ENCODE results near the gene KDM7A.

KDM7A gene

DNA sequence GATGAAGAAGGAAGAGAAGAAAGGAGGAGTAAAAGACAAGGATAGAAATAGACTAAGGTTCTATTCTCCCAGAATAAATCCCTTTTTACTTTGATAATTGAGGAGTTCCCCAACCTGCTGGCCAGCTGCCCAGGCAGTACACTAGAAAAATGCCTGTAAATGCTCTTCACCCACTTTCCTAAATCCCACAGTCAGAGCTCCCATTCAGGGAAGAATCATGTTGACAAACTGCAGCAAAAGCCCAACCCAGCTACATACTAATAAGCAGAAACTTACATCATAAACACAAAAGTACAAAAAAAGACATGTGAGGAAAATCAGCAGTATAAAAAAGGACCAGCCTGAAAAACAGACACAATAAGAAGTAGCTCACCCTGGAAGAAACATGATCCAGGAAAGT is 15.8 kb upstream of the KDM7A start:
- no peak overlapping the region for H2BK5ac ChIP-seq (ENCODE audit: low read depth, low read length, poor library complexity)
- H3K4me3 ChIP-seq (ENCODE audit: low read depth, low read length), result no peak overlapping the region
- no peak overlapping the region for H3K4ac ChIP-seq (ENCODE audit: low read depth, low read length)
- no peak overlapping the region for H3K23ac ChIP-seq (ENCODE audit: low read length)
- H3K9me3 ChIP-seq (ENCODE audit: insufficient read depth, low read depth, low read length), result no peaks in the 10 kb centered on the region
- no peak overlapping the region for H3K4me2 ChIP-seq (ENCODE audit: low read length)
- no peaks in the 10 kb centered on the region for H3K27me3 ChIP-seq (ENCODE audit: insufficient read depth, low read length)
- H2BK120ac ChIP-seq (ENCODE audit: insufficient read depth, low read length, poor library complexity), result no peak overlapping the region
- H4K12ac ChIP-seq (ENCODE audit: low read depth, low read length), result no peak overlapping the region
- no peaks in the 10 kb centered on the region for H3K79me2 ChIP-seq (ENCODE audit: control insufficient read depth, insufficient read depth, low read length, poor library complexity)
- no peak overlapping the region for H2AFZ ChIP-seq (ENCODE audit: insufficient read depth, low read length, poor library complexity)
- H4K91ac ChIP-seq (ENCODE audit: low read depth, low read length), result no peak overlapping the region
- H3K27ac ChIP-seq (ENCODE audit: low read depth, low read length), result no peak overlapping the region
- H3K18ac ChIP-seq (ENCODE audit: low read length), result no peak overlapping the region
- no peaks in the 10 kb centered on the region for H3K36me3 ChIP-seq (ENCODE audit: control insufficient read depth in 1 of 2, insufficient read depth in 2 of 2, low read length in 2 of 2)
- H3K14ac ChIP-seq (ENCODE audit: low read length), result no peak overlapping the region
- DNase-seq, result no peak
- no peak overlapping the region for H2AK5ac ChIP-seq (ENCODE audit: low read length)
- no peak overlapping the region for H4K8ac ChIP-seq (ENCODE audit: low read depth, low read length)
- no peak overlapping the region for H3K9ac ChIP-seq (ENCODE audit: low read length)
- H3K79me1 ChIP-seq (ENCODE audit: low read length), result no peaks in the 10 kb centered on the region
- no peaks in the 10 kb centered on the region for H3K4me1 ChIP-seq (ENCODE audit: control insufficient read depth in 1 of 2, insufficient read depth in 2 of 2, low read length in 2 of 2)
- no peak overlapping the region for H2BK12ac ChIP-seq (ENCODE audit: low read length)

DNA sequence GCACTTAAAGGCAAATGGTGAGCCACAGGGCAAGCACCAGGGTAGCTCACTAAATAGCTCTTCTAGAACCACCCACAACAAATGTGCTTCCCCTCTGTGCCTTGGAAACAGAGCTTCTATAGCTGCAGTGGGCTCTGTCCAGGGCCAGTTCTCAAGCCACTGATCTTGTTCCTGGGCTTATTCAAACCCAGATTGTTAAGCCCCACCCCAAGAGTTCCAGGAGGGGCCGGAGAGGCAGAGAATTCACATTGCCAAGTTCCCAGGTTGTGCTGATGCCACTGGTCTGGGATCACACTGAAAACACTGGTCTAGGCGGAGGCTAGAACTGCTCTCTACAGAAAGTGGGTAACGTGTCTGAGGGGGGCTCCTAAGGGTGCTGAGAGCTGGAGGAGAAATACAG is 15.4 kb upstream of the KDM7A start:
- Histone ChIP-seq H2BK5ac (ENCODE audit: low read depth, low read length, poor library complexity) (no peak overlapping the region), H3K4me1 (ENCODE audit: control insufficient read depth in 1 of 2, insufficient read depth in 2 of 2, low read length in 2 of 2) (no peaks in the 10 kb centered on the region), H2AFZ (ENCODE audit: insufficient read depth, low read length, poor library complexity) (no peak overlapping the region), H2BK12ac (ENCODE audit: low read length) (no peak overlapping the region), H4K8ac (ENCODE audit: low read depth, low read length) (no peak overlapping the region), H3K36me3 (ENCODE audit: control insufficient read depth in 1 of 2, insufficient read depth in 2 of 2, low read length in 2 of 2) (no peaks in the 10 kb centered on the region), H4K12ac (ENCODE audit: low read depth, low read length) (no peak overlapping the region), H3K23ac (ENCODE audit: low read length) (no peak overlapping the region), H2BK120ac (ENCODE audit: insufficient read depth, low read length, poor library complexity) (no peak overlapping the region), H3K4me3 (ENCODE audit: low read depth, low read length) (no peak overlapping the region), H3K9ac (ENCODE audit: low read length) (no peak overlapping the region), H3K18ac (ENCODE audit: low read length) (no peak overlapping the region), H3K27me3 (ENCODE audit: insufficient read depth, low read length) (no peaks in the 10 kb centered on the region), H3K4me2 (ENCODE audit: low read length) (no peak overlapping the region), H3K4ac (ENCODE audit: low read depth, low read length) (no peak overlapping the region), H4K91ac (ENCODE audit: low read depth, low read length) (no peak overlapping the region), H3K79me1 (ENCODE audit: low read length) (no peaks in the 10 kb centered on the region), H3K14ac (ENCODE audit: low read length) (no peak overlapping the region), H3K9me3 (ENCODE audit: insufficient read depth, low read depth, low read length) (no peaks in the 10 kb centered on the region), H3K79me2 (ENCODE audit: control insufficient read depth, insufficient read depth, low read length, poor library complexity) (no peaks in the 10 kb centered on the region), H2AK5ac (ENCODE audit: low read length) (no peak overlapping the region), H3K27ac (ENCODE audit: low read depth, low read length) (no peak overlapping the region)
- DNase-seq, result no peak
- WGBS (ENCODE audit: extremely low coverage, insufficient coverage, insufficient read length), result no CpG with 5 or more reads among the region's 3 CpGs

DNA sequence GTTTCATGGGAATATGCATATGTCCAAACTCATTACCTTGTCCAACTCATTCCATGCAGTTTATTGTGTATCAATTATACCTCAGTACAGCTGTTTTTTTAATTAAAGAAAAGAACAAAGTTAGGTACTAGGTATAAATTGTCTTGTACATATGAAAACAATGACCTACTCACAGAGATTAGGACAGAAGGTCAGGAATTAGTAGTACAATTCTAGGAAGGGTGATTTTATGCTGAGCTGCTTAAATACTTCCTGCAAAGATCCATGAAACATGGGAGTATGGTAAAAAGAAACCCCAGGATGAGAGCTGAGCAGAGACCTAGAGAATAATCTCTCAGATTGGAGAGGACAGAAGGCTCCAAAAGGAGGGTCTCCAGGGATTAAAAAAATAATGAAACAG is 13.8 kb upstream of the KDM7A start:
- Histone ChIP-seq H3K4me2 (ENCODE audit: low read length) (no peak overlapping the region), H3K14ac (ENCODE audit: low read length) (no peak overlapping the region), H3K27ac (ENCODE audit: low read depth, low read length) (no peak overlapping the region), H3K4ac (ENCODE audit: low read depth, low read length) (no peak overlapping the region), H2AK5ac (ENCODE audit: low read length) (no peak overlapping the region), H3K9me3 (ENCODE audit: insufficient read depth, low read depth, low read length) (no peaks in the 10 kb centered on the region), H3K9ac (ENCODE audit: low read length) (no peak overlapping the region), H3K79me1 (ENCODE audit: low read length) (no peaks in the 10 kb centered on the region), H2BK5ac (ENCODE audit: low read depth, low read length, poor library complexity) (no peak overlapping the region), H2BK120ac (ENCODE audit: insufficient read depth, low read length, poor library complexity) (no peak overlapping the region), H2BK12ac (ENCODE audit: low read length) (no peak overlapping the region), H3K4me3 (ENCODE audit: low read depth, low read length) (no peak overlapping the region), H3K23ac (ENCODE audit: low read length) (no peak overlapping the region), H3K27me3 (ENCODE audit: insufficient read depth, low read length) (no peaks in the 10 kb centered on the region), H4K91ac (ENCODE audit: low read depth, low read length) (no peak overlapping the region), H3K79me2 (ENCODE audit: control insufficient read depth, insufficient read depth, low read length, poor library complexity) (no peaks in the 10 kb centered on the region), H4K8ac (ENCODE audit: low read depth, low read length) (no peak overlapping the region), H3K36me3 (ENCODE audit: control insufficient read depth in 1 of 2, insufficient read depth in 2 of 2, low read length in 2 of 2) (no peaks in the 10 kb centered on the region), H3K18ac (ENCODE audit: low read length) (no peak overlapping the region), H4K12ac (ENCODE audit: low read depth, low read length) (no peak overlapping the region), H3K4me1 (ENCODE audit: control insufficient read depth in 1 of 2, insufficient read depth in 2 of 2, low read length in 2 of 2) (no peaks in the 10 kb centered on the region), H2AFZ (ENCODE audit: insufficient read depth, low read length, poor library complexity) (no peak overlapping the region)
- no peak for DNase-seq

DNA sequence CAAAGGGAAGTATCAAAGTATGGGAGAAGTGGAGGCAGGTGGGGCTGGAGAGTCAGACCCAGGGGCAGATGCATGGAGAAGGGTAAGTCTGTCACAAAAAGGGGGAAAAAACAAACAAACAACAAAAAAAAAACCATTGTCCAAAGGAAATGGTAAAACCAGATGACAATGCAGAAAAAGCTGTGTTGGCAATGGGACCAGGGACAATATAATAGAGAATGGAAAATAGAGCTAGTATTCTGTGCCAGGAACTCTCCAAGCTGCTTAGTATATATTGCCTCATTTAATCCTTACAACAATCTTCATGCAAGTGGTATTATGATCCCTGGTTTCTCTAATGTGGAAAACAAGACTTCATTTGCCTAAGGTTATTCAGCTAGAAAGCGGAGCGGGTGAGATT is 13.1 kb upstream of the KDM7A start:
- no peak overlapping the region for H3K14ac ChIP-seq (ENCODE audit: low read length)
- no peak overlapping the region for H3K4me2 ChIP-seq (ENCODE audit: low read length)
- no peaks in the 10 kb centered on the region for H3K79me2 ChIP-seq (ENCODE audit: control insufficient read depth, insufficient read depth, low read length, poor library complexity)
- no peak overlapping the region for H3K4me3 ChIP-seq (ENCODE audit: low read depth, low read length)
- H3K18ac ChIP-seq (ENCODE audit: low read length), result no peak overlapping the region
- H3K4me1 ChIP-seq (ENCODE audit: control insufficient read depth in 1 of 2, insufficient read depth in 2 of 2, low read length in 2 of 2), result no peaks in the 10 kb centered on the region
- H3K27me3 ChIP-seq (ENCODE audit: insufficient read depth, low read length), result no peaks in the 10 kb centered on the region
- no peak overlapping the region for H3K23ac ChIP-seq (ENCODE audit: low read length)
- WGBS (ENCODE audit: extremely low coverage, insufficient coverage, insufficient read length), result no CpG with 5 or more reads among the region's 2 CpGs
- H2BK5ac ChIP-seq (ENCODE audit: low read depth, low read length, poor library complexity), result no peak overlapping the region
- H4K91ac ChIP-seq (ENCODE audit: low read depth, low read length), result no peak overlapping the region
- no peak overlapping the region for H3K9ac ChIP-seq (ENCODE audit: low read length)
- DNase-seq, result no peak
- no peak overlapping the region for H2AK5ac ChIP-seq (ENCODE audit: low read length)
- no peaks in the 10 kb centered on the region for H3K79me1 ChIP-seq (ENCODE audit: low read length)
- H4K8ac ChIP-seq (ENCODE audit: low read depth, low read length), result no peak overlapping the region
- H2BK12ac ChIP-seq (ENCODE audit: low read length), result no peak overlapping the region
- no peak overlapping the region for H2BK120ac ChIP-seq (ENCODE audit: insufficient read depth, low read length, poor library complexity)
- H3K9me3 ChIP-seq (ENCODE audit: insufficient read depth, low read depth, low read length), result no peaks in the 10 kb centered on the region
- no peaks in the 10 kb centered on the region for H3K36me3 ChIP-seq (ENCODE audit: control insufficient read depth in 1 of 2, insufficient read depth in 2 of 2, low read length in 2 of 2)
- no peak overlapping the region for H3K4ac ChIP-seq (ENCODE audit: low read depth, low read length)
- H2AFZ ChIP-seq (ENCODE audit: insufficient read depth, low read length, poor library complexity), result no peak overlapping the region
- no peak overlapping the region for H3K27ac ChIP-seq (ENCODE audit: low read depth, low read length)
- H4K12ac ChIP-seq (ENCODE audit: low read depth, low read length), result no peak overlapping the region

DNA sequence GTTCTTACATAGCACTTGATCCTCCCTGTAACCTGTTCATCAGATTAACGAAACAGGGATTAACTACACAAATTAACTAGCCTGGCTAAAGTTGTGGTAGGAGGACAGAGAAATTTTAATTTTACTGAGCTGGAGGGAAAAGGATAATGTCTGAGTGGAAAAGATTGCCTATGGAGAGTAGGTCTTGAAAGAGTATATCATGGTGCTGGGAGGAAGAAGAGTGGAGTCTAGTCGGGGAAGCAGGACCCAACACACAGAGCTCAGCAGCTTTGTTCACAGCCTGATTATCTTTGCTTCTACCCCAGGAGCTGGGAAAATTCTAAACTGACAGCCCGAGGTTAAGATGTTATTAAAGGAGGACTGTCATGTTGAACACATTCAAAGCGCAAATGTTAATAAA is 6.1 kb upstream of the KDM7A start:
- no peak for DNase-seq
- H3K4me3 ChIP-seq (ENCODE audit: low read depth, low read length), result no peak overlapping the region
- H3K4me1 ChIP-seq (ENCODE audit: control insufficient read depth in 1 of 2, insufficient read depth in 2 of 2, low read length in 2 of 2), result no peaks in the 10 kb centered on the region
- no peak overlapping the region for H2BK120ac ChIP-seq (ENCODE audit: insufficient read depth, low read length, poor library complexity)
- no peak overlapping the region for H2BK12ac ChIP-seq (ENCODE audit: low read length)
- H3K18ac ChIP-seq (ENCODE audit: low read length), result no peak overlapping the region
- no peaks in the 10 kb centered on the region for H3K9me3 ChIP-seq (ENCODE audit: insufficient read depth, low read depth, low read length)
- H2AFZ ChIP-seq (ENCODE audit: insufficient read depth, low read length, poor library complexity), result no peak overlapping the region
- H2BK5ac ChIP-seq (ENCODE audit: low read depth, low read length, poor library complexity), result no peak overlapping the region
- no peaks in the 10 kb centered on the region for H3K79me1 ChIP-seq (ENCODE audit: low read length)
- no peak overlapping the region for H3K9ac ChIP-seq (ENCODE audit: low read length)
- H4K91ac ChIP-seq (ENCODE audit: low read depth, low read length), result no peak overlapping the region
- H3K4me2 ChIP-seq (ENCODE audit: low read length), result no peak overlapping the region
- no peaks in the 10 kb centered on the region for H3K36me3 ChIP-seq (ENCODE audit: control insufficient read depth in 1 of 2, insufficient read depth in 2 of 2, low read length in 2 of 2)
- no peak overlapping the region for H3K23ac ChIP-seq (ENCODE audit: low read length)
- H4K8ac ChIP-seq (ENCODE audit: low read depth, low read length), result no peak overlapping the region
- H4K12ac ChIP-seq (ENCODE audit: low read depth, low read length), result no peak overlapping the region
- no CpG with 5 or more reads among the region's 4 CpGs for WGBS (ENCODE audit: extremely low coverage, insufficient coverage, insufficient read length)
- H2AK5ac ChIP-seq (ENCODE audit: low read length), result no peak overlapping the region
- no peaks in the 10 kb centered on the region for H3K27me3 ChIP-seq (ENCODE audit: insufficient read depth, low read length)
- H3K4ac ChIP-seq (ENCODE audit: low read depth, low read length), result no peak overlapping the region
- H3K27ac ChIP-seq (ENCODE audit: low read depth, low read length), result no peak overlapping the region
- no peak overlapping the region for H3K14ac ChIP-seq (ENCODE audit: low read length)
- no peaks in the 10 kb centered on the region for H3K79me2 ChIP-seq (ENCODE audit: control insufficient read depth, insufficient read depth, low read length, poor library complexity)

Measured in trophoblast cell (in vitro differentiated cells and primary cell).